Measurements from ENCODE around the gene NT5C1B. TPM values are rescaled to one million over a fixed set of nuclear protein-coding genes. Genes with fewer than 3 reads are reported as not detected.

Gene NT5C1B
- total RNA-seq, 1 donor from 2014 or later: not detected

- H3K9me3 Mint-ChIP-seq: no peaks in the 10 kb centered on the region
- H3K27ac Mint-ChIP-seq: no peak overlapping the region
- H3K4me1 Mint-ChIP-seq: no peaks in the 10 kb centered on the region
- DNase-seq (ENCODE audit: low spot score in 2 of 2, unreplicated experiment in 2 of 2): no peak
- no peak for TF ChIP-seq CTCF (IDR thresholded peaks at IDR 0.05; ENCODE audit: unreplicated experiment)
- H3K27me3 Mint-ChIP-seq (ENCODE audit: low read depth): no peaks in the 10 kb centered on the region
- H3K4me3 Mint-ChIP-seq: no peak overlapping the region
- no peaks in the 10 kb centered on the region for H3K36me3 Mint-ChIP-seq
These were observed 3.0 kb upstream of the NT5C1B start for GRCh38 chr2:18592372-18592771.

DNA sequence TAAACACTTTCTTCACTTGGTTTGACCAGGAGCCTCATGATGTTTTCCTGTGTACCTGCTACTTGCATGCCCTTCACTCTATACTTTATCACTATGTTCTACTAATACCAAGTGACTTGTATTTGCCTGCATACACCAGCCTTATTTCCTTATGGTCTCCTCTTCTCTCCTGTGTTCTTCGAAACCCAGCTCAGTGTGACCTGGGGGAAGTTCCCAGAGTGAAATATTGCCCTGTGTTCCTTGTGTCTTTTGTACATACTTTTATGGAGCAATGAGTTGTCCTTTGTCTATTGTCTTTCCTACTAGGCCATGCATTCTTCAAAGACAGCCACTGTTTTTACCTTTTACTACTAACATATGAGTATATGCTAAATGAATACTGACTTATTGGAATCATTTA, 567 bp downstream of the NT5C1B start:
- Mint-ChIP-seq H3K9me3 (peaks cover 17% of the 10 kb centered on the region), H3K4me1 (no peaks in the 10 kb centered on the region), H3K36me3 (peaks cover 15% of the 10 kb centered on the region), H3K4me3 (no peak overlapping the region), H3K27me3 (ENCODE audit: low read depth) (no peaks in the 10 kb centered on the region), H3K27ac (no peak overlapping the region)
- no peak for TF ChIP-seq CTCF (IDR thresholded peaks at IDR 0.05; ENCODE audit: unreplicated experiment)
- DNase-seq (ENCODE audit: low spot score in 2 of 2, unreplicated experiment in 2 of 2): no peak

DNA sequence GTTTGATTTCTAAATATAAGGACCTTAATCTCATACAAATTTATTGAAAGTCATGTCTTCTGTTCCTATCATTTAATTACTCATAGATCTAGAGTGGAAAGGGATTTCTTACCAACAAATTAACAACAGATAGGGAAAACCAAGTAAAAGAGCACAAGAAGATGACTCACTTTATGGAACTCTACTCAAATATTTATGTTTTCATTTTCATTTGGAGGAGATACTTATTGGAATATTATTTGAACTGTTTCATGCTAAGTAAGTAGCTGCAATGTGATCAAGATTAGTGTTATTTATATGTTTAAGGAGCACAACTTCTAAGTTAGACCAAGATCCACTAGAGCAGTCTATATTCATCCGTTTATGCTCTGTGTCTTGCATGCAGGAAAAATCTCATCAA, 1.3 kb downstream of the NT5C1B start:
- H3K9me3 Mint-ChIP-seq: peaks cover 22% of the 10 kb centered on the region
- no peak for DNase-seq (ENCODE audit: low spot score in 2 of 2, unreplicated experiment in 2 of 2)
- peaks cover 15% of the 10 kb centered on the region for H3K36me3 Mint-ChIP-seq
- TF ChIP-seq CTCF (IDR thresholded peaks at IDR 0.05; ENCODE audit: unreplicated experiment): no peak
- H3K4me3 Mint-ChIP-seq: no peak overlapping the region
- no peaks in the 10 kb centered on the region for H3K4me1 Mint-ChIP-seq
- no peaks in the 10 kb centered on the region for H3K27me3 Mint-ChIP-seq (ENCODE audit: low read depth)
- no peak overlapping the region for H3K27ac Mint-ChIP-seq

DNA sequence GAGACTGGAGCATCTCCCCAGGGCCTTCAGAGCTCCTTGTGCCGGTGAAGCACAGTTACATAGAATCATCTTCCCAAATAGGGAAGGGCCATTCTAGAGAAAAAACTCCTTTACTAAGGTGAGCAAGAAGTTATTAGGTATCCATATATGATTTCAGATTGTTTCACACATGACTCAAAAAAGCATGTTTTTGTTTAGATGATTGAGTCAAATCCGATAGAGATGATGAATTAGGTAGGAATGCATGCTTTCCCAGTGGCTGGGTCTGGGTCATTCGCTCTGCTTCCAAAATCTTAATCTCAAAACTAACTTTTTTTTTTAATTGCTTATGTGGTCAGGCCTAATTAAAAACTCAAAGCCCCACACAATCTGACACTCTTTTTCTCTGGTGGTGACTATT, 3.8 kb downstream of the NT5C1B start:
- peaks cover 22% of the 10 kb centered on the region for H3K9me3 Mint-ChIP-seq
- H3K4me3 Mint-ChIP-seq: no peak overlapping the region
- peaks cover 15% of the 10 kb centered on the region for H3K36me3 Mint-ChIP-seq
- TF ChIP-seq CTCF (IDR thresholded peaks at IDR 0.05; ENCODE audit: unreplicated experiment): no peak
- no peak overlapping the region for H3K27ac Mint-ChIP-seq
- H3K27me3 Mint-ChIP-seq (ENCODE audit: low read depth): no peaks in the 10 kb centered on the region
- no peak for DNase-seq (ENCODE audit: low spot score in 2 of 2, unreplicated experiment in 2 of 2)
- H3K4me1 Mint-ChIP-seq: no peaks in the 10 kb centered on the region

- Mint-ChIP-seq H3K4me3 (no peak overlapping the region), H3K36me3 (peaks cover 15% of the 10 kb centered on the region), H3K4me1 (no peaks in the 10 kb centered on the region), H3K27ac (no peak overlapping the region), H3K27me3 (ENCODE audit: low read depth) (no peaks in the 10 kb centered on the region), H3K9me3 (peaks cover 23% of the 10 kb centered on the region)
- no peak for DNase-seq (ENCODE audit: low spot score in 2 of 2, unreplicated experiment in 2 of 2)
- TF ChIP-seq CTCF (IDR thresholded peaks at IDR 0.05; ENCODE audit: unreplicated experiment): no peak
These were observed 4.8 kb downstream of the NT5C1B start for GRCh38 chr2:18584608-18584954.

DNA sequence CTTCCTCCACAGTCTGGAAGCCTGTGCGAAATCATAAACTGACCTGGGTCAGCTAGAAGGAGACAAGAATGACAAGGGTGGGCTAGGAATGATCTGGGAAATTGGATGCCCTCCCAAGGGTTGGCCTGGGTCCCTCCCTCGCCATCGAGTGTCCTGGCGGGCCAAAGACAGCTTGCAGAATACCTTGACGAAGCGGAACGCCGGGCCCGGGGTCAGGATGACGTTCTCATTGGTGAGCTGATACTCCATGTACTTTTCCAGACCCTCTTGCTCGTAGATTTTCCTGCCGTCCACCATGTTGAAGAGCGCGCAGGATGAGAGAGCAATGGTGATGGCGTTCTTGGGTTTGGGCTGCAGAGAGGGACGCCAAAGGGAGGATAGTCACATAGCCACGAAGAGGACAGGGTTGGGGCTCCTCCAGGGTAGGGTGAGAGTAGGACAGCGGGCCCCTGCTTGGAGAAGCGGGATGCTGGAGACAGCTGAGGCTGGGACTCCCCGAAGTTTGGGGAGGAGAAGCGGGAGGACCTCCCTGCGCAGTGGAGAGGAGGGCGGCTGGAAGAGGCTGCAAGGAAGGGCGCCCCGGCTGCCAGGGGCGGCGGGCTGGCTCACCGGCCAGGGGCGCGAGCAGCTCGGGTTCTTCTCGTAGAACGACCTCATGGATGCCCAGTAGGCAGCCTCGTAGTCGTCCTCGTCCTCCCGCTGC, 5.3 kb downstream of the NT5C1B start:
- no peak for DNase-seq (ENCODE audit: low spot score in 2 of 2, unreplicated experiment in 2 of 2)
- H3K4me3 Mint-ChIP-seq: no peak overlapping the region
- H3K4me1 Mint-ChIP-seq: no peaks in the 10 kb centered on the region
- H3K27me3 Mint-ChIP-seq (ENCODE audit: low read depth): no peaks in the 10 kb centered on the region
- peaks cover 28% of the 10 kb centered on the region for H3K9me3 Mint-ChIP-seq
- H3K27ac Mint-ChIP-seq: no peak overlapping the region
- TF ChIP-seq CTCF (IDR thresholded peaks at IDR 0.05; ENCODE audit: unreplicated experiment): no peak
- H3K36me3 Mint-ChIP-seq: peaks cover 15% of the 10 kb centered on the region
